OCI-LY3 (cell line): ENCODE results near the gene SND1.

ENCODE experiments used
- H2AFZ ChIP-seq: fragments of 200-600, 300-600 bp; shearing (Covaris generic); 2 replicates; pipeline ENCODE4 v1.6.0; 2014; ENCODE audit warnings: antibody characterized with exemption, low read depth, low read length
- H3K27ac ChIP-seq: fragments of 200-600, 300-600 bp; sonication (generic); 2 replicates; pipeline ENCODE4 v1.5.1; 2014; ENCODE audit warnings: mild to moderate bottlenecking, low read length, moderate library complexity, mixed read lengths
- H3K27me3 ChIP-seq: fragments of 200-600, 300-600 bp; sonication (generic); 2 replicates; pipeline ENCODE4 v1.6.1; 2014; ENCODE audit warnings: low read depth, low read length, mixed read lengths
- H3K36me3 ChIP-seq: fragments of 200-600, 300-600 bp; sonication (generic); replicated peaks from 2 replicates; pipeline ENCODE3; 2014; ENCODE audit warnings: low read depth, low read length, mixed read lengths
- H3K4me1 ChIP-seq: fragments of 300-600, 200-600 bp; sonication (generic); 2 replicates; pipeline ENCODE4 v1.6.1; 2014; ENCODE audit warnings: low read length, mixed read lengths
- H3K4me2 ChIP-seq: fragments of 200-600, 300-600 bp; sonication (generic); 2 replicates; pipeline ENCODE4 v1.6.1; 2014; ENCODE audit warnings: low read length, mixed read lengths
- H3K4me3 ChIP-seq: fragments of 300-600, 200-600 bp; sonication (generic); 2 replicates; pipeline ENCODE4 v1.5.1; 2014; ENCODE audit warnings: antibody characterized with exemption, mild to moderate bottlenecking, low read length, moderate library complexity
- H3K79me2 ChIP-seq: fragments of 300-600, 200-600 bp; shearing (Covaris generic); 2 replicates; pipeline ENCODE4 v1.6.1; 2014; ENCODE audit warnings: mild to moderate bottlenecking, low read length, mixed read lengths
- H3K9ac ChIP-seq: fragments of 300-600, 200-600 bp; shearing (Covaris generic); 2 replicates; pipeline ENCODE4 v1.6.0; 2014; ENCODE audit warnings: mild to moderate bottlenecking, low read length, moderate library complexity
- H3K9me3 ChIP-seq: fragments of 200-600, 300-600 bp; shearing (Covaris generic); 2 replicates; pipeline ENCODE4 v1.6.1; 2014; ENCODE audit warnings: low read length, mixed read lengths; ENCODE audit not compliant: insufficient read depth
- H4K20me1 ChIP-seq: fragments of 200-600, 300-600 bp; sonication (generic); 2 replicates; pipeline ENCODE4 v1.6.1; 2016; ENCODE audit warnings: low read length, mixed read lengths; ENCODE audit not compliant: insufficient read depth
- EZH2phosphoT487 ChIP-seq: fragments of 200-600 bp; shearing (Covaris generic); IDR thresholded peaks from 2 replicates; pipeline ENCODE4 v1.6.1; 2018; ENCODE audit warnings: antibody characterized with exemption, mixed run types, low read depth
- TF ChIP-seq, protein P1 (sequence below): fragments of 200-600, 300-600 bp; sonication (generic); IDR thresholded peaks from 2 replicates; pipeline ENCODE4 v1.5.1; 2014; ENCODE audit warnings: antibody characterized with exemption, low read length, low read depth

The SND1 gene

DNA sequence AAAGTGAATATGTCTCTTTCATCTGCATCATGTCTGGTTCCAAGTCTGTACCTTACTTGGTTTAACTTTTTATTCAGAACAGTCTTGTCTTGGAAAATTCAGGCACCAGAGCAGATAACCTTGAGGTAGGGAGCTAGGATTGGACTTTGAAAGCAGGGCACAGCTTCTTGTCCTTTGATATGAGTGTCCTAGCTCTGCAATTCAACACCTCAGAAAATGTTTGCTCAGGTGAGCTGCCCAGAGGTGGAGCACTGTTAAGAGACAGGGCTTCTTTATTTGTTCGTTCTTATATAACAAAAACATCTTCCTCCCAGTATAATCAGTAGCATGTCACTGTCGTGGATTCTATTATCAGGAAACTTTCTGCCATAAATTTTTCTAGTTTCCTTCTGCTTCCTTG lies 260.9 kb downstream of the SND1 start:
- TF ChIP-seq, protein P1, sequence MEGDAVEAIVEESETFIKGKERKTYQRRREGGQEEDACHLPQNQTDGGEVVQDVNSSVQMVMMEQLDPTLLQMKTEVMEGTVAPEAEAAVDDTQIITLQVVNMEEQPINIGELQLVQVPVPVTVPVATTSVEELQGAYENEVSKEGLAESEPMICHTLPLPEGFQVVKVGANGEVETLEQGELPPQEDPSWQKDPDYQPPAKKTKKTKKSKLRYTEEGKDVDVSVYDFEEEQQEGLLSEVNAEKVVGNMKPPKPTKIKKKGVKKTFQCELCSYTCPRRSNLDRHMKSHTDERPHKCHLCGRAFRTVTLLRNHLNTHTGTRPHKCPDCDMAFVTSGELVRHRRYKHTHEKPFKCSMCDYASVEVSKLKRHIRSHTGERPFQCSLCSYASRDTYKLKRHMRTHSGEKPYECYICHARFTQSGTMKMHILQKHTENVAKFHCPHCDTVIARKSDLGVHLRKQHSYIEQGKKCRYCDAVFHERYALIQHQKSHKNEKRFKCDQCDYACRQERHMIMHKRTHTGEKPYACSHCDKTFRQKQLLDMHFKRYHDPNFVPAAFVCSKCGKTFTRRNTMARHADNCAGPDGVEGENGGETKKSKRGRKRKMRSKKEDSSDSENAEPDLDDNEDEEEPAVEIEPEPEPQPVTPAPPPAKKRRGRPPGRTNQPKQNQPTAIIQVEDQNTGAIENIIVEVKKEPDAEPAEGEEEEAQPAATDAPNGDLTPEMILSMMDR = no peak
- TF ChIP-seq EZH2phosphoT487 = no peak
- peaks cover 62% of the 10 kb centered on the region for H3K79me2 ChIP-seq
- peaks cover 22% of the 10 kb centered on the region for H3K36me3 ChIP-seq
- H3K9ac ChIP-seq = no peak overlapping the region
- H3K27ac ChIP-seq = peak overlapping the region; percentile 72; the same call in 1 of the 2 replicates
- 0 out of 2 replicates have a peak overlapping the region, but pooled peaks have one; percentile 54 for H3K4me2 ChIP-seq
- no peaks in the 10 kb centered on the region for H3K9me3 ChIP-seq
- H3K27me3 ChIP-seq = no peaks in the 10 kb centered on the region
- H3K4me3 ChIP-seq = no peak overlapping the region
- no peak overlapping the region for H2AFZ ChIP-seq
- peaks cover 46% of the 10 kb centered on the region for H3K4me1 ChIP-seq
- H4K20me1 ChIP-seq = peaks cover 68% of the 10 kb centered on the region

DNA sequence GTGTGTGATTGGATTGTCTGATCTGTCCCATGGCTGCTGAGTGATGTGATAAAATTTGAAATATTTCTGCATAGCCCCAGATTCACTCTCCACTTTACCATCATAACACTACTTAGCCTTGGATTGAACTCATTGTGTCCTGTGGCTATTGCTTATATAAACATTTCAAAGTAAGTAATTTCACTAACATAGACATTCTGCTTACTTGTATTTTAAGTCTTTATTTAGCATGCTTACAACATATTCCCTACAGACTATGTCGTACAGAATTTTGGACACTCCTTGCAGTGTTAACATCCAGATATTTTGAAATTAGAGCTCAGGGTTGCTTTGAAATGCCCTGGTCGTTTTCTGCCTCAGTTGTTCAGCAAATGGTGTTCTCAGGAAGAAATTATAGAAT lies 261.7 kb downstream of the SND1 start:
- Histone ChIP-seq H3K4me2 (no peak overlapping the region), H3K9ac (no peak overlapping the region), H3K79me2 (peaks cover 56% of the 10 kb centered on the region), H4K20me1 (peaks cover 64% of the 10 kb centered on the region), H3K27me3 (no peaks in the 10 kb centered on the region), H2AFZ (no peak overlapping the region), H3K27ac (no peak overlapping the region), H3K36me3 (peaks cover 22% of the 10 kb centered on the region), H3K4me3 (no peak overlapping the region), H3K9me3 (no peaks in the 10 kb centered on the region), H3K4me1 (peaks cover 46% of the 10 kb centered on the region)
- TF ChIP-seq, protein P1 = no peak
- TF ChIP-seq EZH2phosphoT487 = no peak

DNA sequence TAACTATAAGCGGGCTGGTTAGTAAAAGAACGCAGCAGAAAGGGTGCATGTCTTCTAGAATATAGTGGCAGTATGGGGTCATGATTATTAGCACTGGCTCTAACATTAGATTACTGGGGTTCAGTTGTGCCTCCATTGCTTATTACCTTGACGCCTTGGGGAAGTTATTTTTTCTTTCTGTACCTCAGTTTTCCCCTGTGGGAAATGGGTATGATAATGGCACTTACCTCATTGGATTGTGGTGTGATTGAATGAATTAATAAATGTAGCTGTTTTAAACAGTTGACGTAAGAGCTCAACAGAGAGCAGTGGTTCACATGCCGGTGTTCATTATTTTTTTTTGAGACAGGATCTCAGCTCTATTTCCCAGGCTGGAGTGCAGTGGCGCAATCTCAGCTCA lies 262.7 kb downstream of the SND1 start:
- H3K9ac ChIP-seq = no peak overlapping the region
- TF ChIP-seq, protein P1 = no peak
- TF ChIP-seq EZH2phosphoT487 = no peak
- H3K4me1 ChIP-seq = peaks cover 46% of the 10 kb centered on the region
- no peak overlapping the region for H3K4me2 ChIP-seq
- H3K27me3 ChIP-seq = no peaks in the 10 kb centered on the region
- H4K20me1 ChIP-seq = peaks cover 61% of the 10 kb centered on the region
- no peaks in the 10 kb centered on the region for H3K9me3 ChIP-seq
- H3K36me3 ChIP-seq = peaks cover 13% of the 10 kb centered on the region
- peaks cover 50% of the 10 kb centered on the region for H3K79me2 ChIP-seq
- no peak overlapping the region for H3K4me3 ChIP-seq
- H3K27ac ChIP-seq = no peak overlapping the region
- H2AFZ ChIP-seq = no peak overlapping the region

DNA sequence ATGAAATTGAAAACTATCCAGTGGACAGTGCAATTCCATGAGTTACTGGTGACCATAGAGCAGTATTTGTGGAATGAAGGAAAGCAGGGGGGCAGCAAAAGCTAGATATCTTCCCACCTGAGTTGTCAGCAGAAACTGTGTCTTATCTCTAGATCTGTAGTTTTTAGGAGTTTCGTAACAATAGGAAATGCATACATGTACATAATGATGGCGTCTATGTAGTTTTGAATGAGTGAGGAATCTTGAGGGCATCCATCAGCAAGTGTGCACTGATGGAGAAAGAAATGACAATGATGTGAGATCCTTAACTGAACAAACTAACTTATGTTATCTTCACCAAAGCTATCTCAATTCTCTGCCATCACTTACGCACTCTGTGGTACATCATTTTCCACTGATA lies 264.7 kb downstream of the SND1 start:
- peaks cover 39% of the 10 kb centered on the region for H3K79me2 ChIP-seq
- no peak overlapping the region for H3K4me3 ChIP-seq
- peaks cover 54% of the 10 kb centered on the region for H4K20me1 ChIP-seq
- H3K27me3 ChIP-seq = no peaks in the 10 kb centered on the region
- no peak overlapping the region for H3K4me2 ChIP-seq
- no peak overlapping the region for H3K27ac ChIP-seq
- no peaks in the 10 kb centered on the region for H3K9me3 ChIP-seq
- peaks cover 31% of the 10 kb centered on the region for H3K4me1 ChIP-seq
- TF ChIP-seq EZH2phosphoT487 = no peak
- TF ChIP-seq, protein P1 = no peak
- no peak overlapping the region for H2AFZ ChIP-seq
- peaks cover 4% of the 10 kb centered on the region for H3K36me3 ChIP-seq
- H3K9ac ChIP-seq = no peak overlapping the region
